ENCODE data around the gene BIRC6.
"Not testable (repeated sequence)": the region's sequence is repeated elsewhere in the genome, so short reads cannot be mapped to it uniquely, and the experiment has no call there.

Gene BIRC6

GRCh38 chr2:32627441-32627813 is 270.6 kb downstream of the BIRC6 start:
- peak overlapping the region; percentile 79 for H3K4me3 ChIP-seq (ENCODE audit: low read depth, low read length)
- TF ChIP-seq, protein P1, sequence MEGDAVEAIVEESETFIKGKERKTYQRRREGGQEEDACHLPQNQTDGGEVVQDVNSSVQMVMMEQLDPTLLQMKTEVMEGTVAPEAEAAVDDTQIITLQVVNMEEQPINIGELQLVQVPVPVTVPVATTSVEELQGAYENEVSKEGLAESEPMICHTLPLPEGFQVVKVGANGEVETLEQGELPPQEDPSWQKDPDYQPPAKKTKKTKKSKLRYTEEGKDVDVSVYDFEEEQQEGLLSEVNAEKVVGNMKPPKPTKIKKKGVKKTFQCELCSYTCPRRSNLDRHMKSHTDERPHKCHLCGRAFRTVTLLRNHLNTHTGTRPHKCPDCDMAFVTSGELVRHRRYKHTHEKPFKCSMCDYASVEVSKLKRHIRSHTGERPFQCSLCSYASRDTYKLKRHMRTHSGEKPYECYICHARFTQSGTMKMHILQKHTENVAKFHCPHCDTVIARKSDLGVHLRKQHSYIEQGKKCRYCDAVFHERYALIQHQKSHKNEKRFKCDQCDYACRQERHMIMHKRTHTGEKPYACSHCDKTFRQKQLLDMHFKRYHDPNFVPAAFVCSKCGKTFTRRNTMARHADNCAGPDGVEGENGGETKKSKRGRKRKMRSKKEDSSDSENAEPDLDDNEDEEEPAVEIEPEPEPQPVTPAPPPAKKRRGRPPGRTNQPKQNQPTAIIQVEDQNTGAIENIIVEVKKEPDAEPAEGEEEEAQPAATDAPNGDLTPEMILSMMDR (IDR thresholded peaks at IDR 0.05; ENCODE audit: borderline replicate concordance, insufficient read depth, low read depth, low read length), result 0 out of 2 replicates have a peak, but pooled peaks have one; percentile 8

DNA sequence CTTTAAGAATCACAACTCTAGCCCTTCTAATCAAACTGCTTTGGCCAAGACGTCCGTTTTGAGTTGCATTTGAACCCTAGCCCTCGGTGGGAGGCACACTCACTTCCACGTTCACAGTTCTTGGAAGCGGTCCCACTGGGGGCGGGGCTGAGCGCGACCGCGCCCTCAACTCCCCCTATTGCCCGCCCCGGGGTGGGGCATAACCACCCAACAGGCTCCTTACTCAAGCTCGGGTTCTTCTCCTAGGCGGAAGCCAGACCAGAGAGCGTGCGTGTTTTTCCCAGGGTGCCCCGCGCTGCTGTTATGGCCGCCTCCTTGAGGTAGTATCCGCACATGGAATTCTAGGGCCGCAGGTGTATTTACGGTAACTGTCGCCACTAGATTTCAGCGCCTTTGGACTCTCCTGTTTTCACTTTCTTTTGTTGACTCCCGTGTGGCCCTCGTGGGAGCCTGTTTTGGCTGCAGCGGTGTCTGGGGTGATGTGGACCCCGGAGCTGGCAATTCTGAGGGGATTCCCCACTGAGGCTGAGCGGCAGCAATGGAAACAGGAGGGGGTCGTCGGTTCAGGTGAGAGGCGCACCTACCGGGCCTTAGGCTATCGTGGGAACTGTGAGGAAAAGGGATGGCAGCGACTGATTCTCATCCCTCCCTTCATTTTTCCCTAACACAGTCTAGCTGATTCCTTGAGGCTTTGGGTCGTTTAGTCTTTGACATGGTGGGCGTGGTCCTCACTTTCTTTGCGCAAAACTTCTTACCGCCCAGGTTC is 271.2 kb downstream of the BIRC6 start, which contains the start of gene TTC27:
TSS of gene TTC27 (plus strand) at position 237 of the 766 bp plus-strand sequence. CDS start at position 480, 243 bp downstream.
- TF ChIP-seq, protein P1 (IDR thresholded peaks at IDR 0.05; ENCODE audit: borderline replicate concordance, insufficient read depth, low read depth, low read length), result no peak
- peak within 1 kb of the TSS; percentile 79 for H3K4me3 ChIP-seq (ENCODE audit: low read depth, low read length)

DNA sequence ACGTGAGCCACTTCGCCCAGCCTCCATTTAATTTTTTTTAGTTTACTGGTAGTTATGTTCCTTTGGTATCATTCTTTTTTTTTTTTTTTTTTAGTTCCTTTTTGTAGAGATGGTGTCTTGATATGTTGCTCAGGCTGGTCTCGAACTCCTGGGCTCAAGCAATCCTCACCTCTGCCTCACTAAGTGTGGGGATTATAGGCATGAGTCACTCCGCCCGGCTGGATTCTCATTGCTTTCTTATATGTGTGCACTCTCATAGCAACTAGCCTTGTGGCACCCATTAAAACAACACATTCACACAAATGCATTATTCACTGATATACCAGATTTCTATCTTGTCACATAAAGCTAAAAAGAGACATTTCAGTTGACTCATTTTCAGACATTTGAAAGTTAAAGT is 275.3 kb downstream of the BIRC6 start:
- no peak overlapping the region for H3K4me3 ChIP-seq (ENCODE audit: low read depth, low read length)
- TF ChIP-seq, protein P1 (IDR thresholded peaks at IDR 0.05; ENCODE audit: borderline replicate concordance, insufficient read depth, low read depth, low read length), result no peak

DNA sequence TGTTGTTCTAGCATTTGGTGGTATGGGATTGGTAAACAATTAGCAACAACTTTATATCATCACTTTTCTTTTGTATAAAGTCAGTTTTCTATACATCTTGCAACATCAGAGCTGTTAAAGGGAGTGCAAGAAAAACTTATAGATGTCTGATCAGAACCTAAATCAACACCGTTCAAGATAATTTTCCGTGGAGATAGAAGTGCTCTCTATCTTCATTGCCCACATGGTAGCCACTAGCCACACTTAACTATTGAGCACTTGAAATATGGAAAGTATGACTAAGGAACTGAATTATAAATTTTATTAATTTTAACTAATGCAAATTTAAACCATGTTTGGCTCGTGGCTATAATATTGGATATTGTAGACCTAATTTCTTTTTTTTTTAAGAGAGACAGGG is 276.2 kb downstream of the BIRC6 start:
- H3K4me3 ChIP-seq (ENCODE audit: low read depth, low read length), result no peak overlapping the region
- TF ChIP-seq, protein P1 (IDR thresholded peaks at IDR 0.05; ENCODE audit: borderline replicate concordance, insufficient read depth, low read depth, low read length), result no peak

- H3K4me3 ChIP-seq (ENCODE audit: low read depth, low read length), result not testable (repeated sequence)
Observed at GRCh38 chr2:32638548-32638947, 281.7 kb downstream of the BIRC6 start.

- no peak overlapping the region for H3K4me3 ChIP-seq (ENCODE audit: low read depth, low read length)
- TF ChIP-seq, protein P1 (IDR thresholded peaks at IDR 0.05; ENCODE audit: borderline replicate concordance, insufficient read depth, low read depth, low read length), result no peak
Observed at GRCh38 chr2:32641180-32641579, 284.4 kb downstream of the BIRC6 start.

GRCh38 chr2:32647180-32647651 is 290.4 kb downstream of the BIRC6 start:
- no peak overlapping the region for H3K4me3 ChIP-seq (ENCODE audit: low read depth, low read length)
- TF ChIP-seq, protein P1 (IDR thresholded peaks at IDR 0.05; ENCODE audit: borderline replicate concordance, insufficient read depth, low read depth, low read length), result no peak

All from GM12875 (cell line).